A673 (cell line): Measurements from ENCODE around the gene MLLT6.

Experiments
- EZH2 ChIP-seq: fragments of 200-600 bp; sonication (generic); IDR thresholded peaks from 2 replicates; pipeline ENCODE4 v1.6.1; 2017; ENCODE audit warnings: borderline replicate concordance, low read depth, mild to moderate bottlenecking, mixed read lengths, antibody characterized with exemption, low read length; ENCODE audit not compliant: poor library complexity, severe bottlenecking
- TF ChIP-seq, protein P1 (sequence below): fragments of 300-800, 200-600 bp; sonication (generic); conservative IDR thresholded peaks from 2 replicates; pipeline ENCODE4 v1.5.1; 2017; ENCODE audit warnings: low read depth, mild to moderate bottlenecking, antibody characterized with exemption, low read length, moderate library complexity, mixed read lengths

DNA sequence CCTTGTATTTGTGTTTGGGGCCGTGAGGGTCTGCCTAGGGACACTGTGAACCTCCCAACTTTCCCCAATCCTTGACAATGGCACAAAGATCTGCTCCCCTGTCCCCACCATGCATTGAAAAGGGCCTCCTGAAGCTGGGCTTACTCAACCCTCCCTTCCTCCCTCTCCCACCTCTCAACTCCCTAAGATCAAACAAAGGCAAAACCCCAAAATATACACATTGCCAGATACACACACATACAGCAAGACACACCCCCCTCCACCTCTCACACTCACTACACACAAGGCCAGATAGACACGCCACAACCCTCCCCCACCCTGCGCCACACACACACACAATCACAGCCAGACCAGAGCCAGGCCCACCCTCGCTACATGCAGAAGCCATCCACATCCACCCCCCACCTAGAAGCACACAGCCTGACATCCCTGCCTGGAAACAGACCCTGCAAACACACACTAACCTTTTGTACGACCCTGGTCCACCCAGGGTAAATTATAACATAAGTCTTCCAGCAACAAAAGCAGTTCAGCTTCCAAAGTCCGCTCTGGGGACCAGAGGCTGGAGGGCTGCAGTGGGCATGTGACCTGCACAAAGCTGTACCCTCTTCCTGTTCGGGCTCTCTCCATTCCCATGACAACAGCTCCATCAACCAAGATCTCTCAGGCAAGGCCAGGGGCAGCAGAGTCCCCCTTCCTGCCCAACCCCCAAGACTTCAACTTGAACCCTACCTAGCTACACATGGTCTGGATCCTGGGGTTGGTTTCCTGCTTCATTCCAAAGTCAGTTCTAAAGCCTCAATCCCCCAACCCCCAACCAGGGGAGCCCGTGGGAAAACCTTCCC lies 41.2 kb downstream of the MLLT6 start:
- TF ChIP-seq, protein P1, sequence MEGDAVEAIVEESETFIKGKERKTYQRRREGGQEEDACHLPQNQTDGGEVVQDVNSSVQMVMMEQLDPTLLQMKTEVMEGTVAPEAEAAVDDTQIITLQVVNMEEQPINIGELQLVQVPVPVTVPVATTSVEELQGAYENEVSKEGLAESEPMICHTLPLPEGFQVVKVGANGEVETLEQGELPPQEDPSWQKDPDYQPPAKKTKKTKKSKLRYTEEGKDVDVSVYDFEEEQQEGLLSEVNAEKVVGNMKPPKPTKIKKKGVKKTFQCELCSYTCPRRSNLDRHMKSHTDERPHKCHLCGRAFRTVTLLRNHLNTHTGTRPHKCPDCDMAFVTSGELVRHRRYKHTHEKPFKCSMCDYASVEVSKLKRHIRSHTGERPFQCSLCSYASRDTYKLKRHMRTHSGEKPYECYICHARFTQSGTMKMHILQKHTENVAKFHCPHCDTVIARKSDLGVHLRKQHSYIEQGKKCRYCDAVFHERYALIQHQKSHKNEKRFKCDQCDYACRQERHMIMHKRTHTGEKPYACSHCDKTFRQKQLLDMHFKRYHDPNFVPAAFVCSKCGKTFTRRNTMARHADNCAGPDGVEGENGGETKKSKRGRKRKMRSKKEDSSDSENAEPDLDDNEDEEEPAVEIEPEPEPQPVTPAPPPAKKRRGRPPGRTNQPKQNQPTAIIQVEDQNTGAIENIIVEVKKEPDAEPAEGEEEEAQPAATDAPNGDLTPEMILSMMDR: no peak
- no peak for TF ChIP-seq EZH2
